ENCODE data around the gene TRAF3.

TRAF3 gene

GRCh38 chr14:102897299-102898027, 120.2 kb downstream of the TRAF3 start:
- DNase-seq, result no peak

GRCh38 chr14:102898298-102898697, 121.0 kb downstream of the TRAF3 start:
- no peak for DNase-seq

GRCh38 chr14:102898776-102899515, 121.7 kb downstream of the TRAF3 start:
- no peak for DNase-seq

GRCh38 chr14:102899516-102899900, 122.3 kb downstream of the TRAF3 start:
- DNase-seq, result no peak

GRCh38 chr14:102900631-102901571, 123.7 kb downstream of the TRAF3 start:
- DNase-seq, result no peak

- DNase-seq, result no peak
Measured at GRCh38 chr14:102901633-102902032, 124.4 kb downstream of the TRAF3 start.

GRCh38 chr14:102902086-102902485, 124.8 kb downstream of the TRAF3 start:
- DNase-seq, result no peak

- DNase-seq, result no peak
Measured at GRCh38 chr14:102902523-102903247, 125.4 kb downstream of the TRAF3 start.

GRCh38 chr14:102903248-102903888, 126.1 kb downstream of the TRAF3 start:
- DNase-seq, result no peak

GRCh38 chr14:102903889-102904512, 126.8 kb downstream of the TRAF3 start:
- no peak for DNase-seq

- no peak for DNase-seq
Measured at GRCh38 chr14:102905116-102906108, 128.2 kb downstream of the TRAF3 start.

GRCh38 chr14:102906616-102907302, 129.5 kb downstream of the TRAF3 start:
- no peak for DNase-seq

GRCh38 chr14:102907303-102907844, 130.1 kb downstream of the TRAF3 start:
- DNase-seq, result no peak

GRCh38 chr14:102907980-102908730, 130.9 kb downstream of the TRAF3 start:
- no peak for DNase-seq

GRCh38 chr14:102908766-102909455, 131.7 kb downstream of the TRAF3 start:
- no peak for DNase-seq

- DNase-seq, result no peak
Measured at GRCh38 chr14:102909462-102909861, 132.2 kb downstream of the TRAF3 start.

GRCh38 chr14:102909911-102910310, 132.7 kb downstream of the TRAF3 start:
- DNase-seq, result no peak

GRCh38 chr14:102910442-102910841, 133.2 kb downstream of the TRAF3 start:
- no peak for DNase-seq

All from GOT3 (cell line).